HG02973 (cell line): ENCODE results near the gene SSBP2.
"Not testable (repeated sequence)": the region's sequence is repeated elsewhere in the genome, so short reads cannot be mapped to it uniquely, and the experiment has no call there.

ENCODE experiments used
- ATAC-seq: cut with Tn5 transposase; IDR thresholded peaks from one replicate; pipeline ENCODE4 v1.9.1; 2021; ENCODE audit warnings: moderate library complexity; ENCODE audit not compliant: unreplicated experiment

Gene SSBP2

GRCh38 chr5:81740758-81741157 lies 10.1 kb downstream of the SSBP2 start:
- no peak for ATAC-seq

- no peak for ATAC-seq
Observed at GRCh38 chr5:81739291-81739690, 11.6 kb downstream of the SSBP2 start.

- ATAC-seq, result no peak
Observed at GRCh38 chr5:81729276-81729675, 21.6 kb downstream of the SSBP2 start.

- no peak for ATAC-seq
Observed at GRCh38 chr5:81728301-81728700, 22.6 kb downstream of the SSBP2 start.

- ATAC-seq, result no peak
Observed at GRCh38 chr5:81726297-81726696, 24.6 kb downstream of the SSBP2 start.

- ATAC-seq, result no peak
Observed at GRCh38 chr5:81724571-81724970, 26.3 kb downstream of the SSBP2 start.

GRCh38 chr5:81724108-81724507 lies 26.8 kb downstream of the SSBP2 start:
- no peak for ATAC-seq

- no peak for ATAC-seq
Observed at GRCh38 chr5:81721049-81721448, 29.8 kb downstream of the SSBP2 start.

GRCh38 chr5:81719743-81720345 lies 31.1 kb downstream of the SSBP2 start:
- no peak for ATAC-seq

GRCh38 chr5:81718300-81718699 lies 32.6 kb downstream of the SSBP2 start:
- no peak for ATAC-seq

- no peak for ATAC-seq
Observed at GRCh38 chr5:81717860-81718259, 33.0 kb downstream of the SSBP2 start.

- no peak for ATAC-seq
Observed at GRCh38 chr5:81717226-81717625, 33.7 kb downstream of the SSBP2 start.

GRCh38 chr5:81714076-81714475 lies 36.8 kb downstream of the SSBP2 start:
- ATAC-seq, result not testable (repeated sequence)

GRCh38 chr5:81708889-81709288 lies 42.0 kb downstream of the SSBP2 start:
- ATAC-seq, result no peak

- ATAC-seq, result no peak
Observed at GRCh38 chr5:81703840-81704239, 47.1 kb downstream of the SSBP2 start.

GRCh38 chr5:81700166-81700565 lies 50.7 kb downstream of the SSBP2 start:
- ATAC-seq, result no peak

GRCh38 chr5:81698813-81699212 lies 52.1 kb downstream of the SSBP2 start:
- no peak for ATAC-seq

GRCh38 chr5:81696418-81697397 lies 54.2 kb downstream of the SSBP2 start:
- no peak for ATAC-seq

GRCh38 chr5:81694726-81695125 lies 56.2 kb downstream of the SSBP2 start:
- ATAC-seq, result no peak

- ATAC-seq, result no peak
Observed at GRCh38 chr5:81688215-81688614, 62.7 kb downstream of the SSBP2 start.

GRCh38 chr5:81687292-81687691 lies 63.6 kb downstream of the SSBP2 start:
- no peak for ATAC-seq

GRCh38 chr5:81685471-81685870 lies 65.4 kb downstream of the SSBP2 start:
- no peak for ATAC-seq
